ENCODE data around the gene NSG1. TPM values are rescaled to one million over a fixed set of nuclear protein-coding genes. Genes with fewer than 3 reads are reported as not detected.

Gene NSG1
- total and polyA plus RNA-seq, 2 donors (not counting 1 experiment from before 2014, with no cell fraction given), result 0.17 to 1.1 TPM

- TF ChIP-seq CTCF (conservative IDR thresholded peaks at IDR 0.05 in 1 of 2, IDR thresholded peaks at IDR 0.05 in 1 of 2; ENCODE audit: low read depth in 1 of 2, low read length in 2 of 2) (no peak), EZH2 (IDR thresholded peaks at IDR 0.05; ENCODE audit: low read length, missing control alignments) (no peak)
- H3K79me2 ChIP-seq (ENCODE audit: control insufficient read depth, insufficient read depth, low read length), result no peaks in the 10 kb centered on the region
- peaks cover 4% of the 10 kb centered on the region for H3K36me3 ChIP-seq (ENCODE audit: control insufficient read depth, insufficient read depth, low read length)
- H3K27ac ChIP-seq (ENCODE audit: insufficient read depth, low read length), result no peak overlapping the region
- H3K27me3 ChIP-seq (ENCODE audit: control insufficient read depth, insufficient read depth, low read length), result no peaks in the 10 kb centered on the region
- no peak overlapping the region for H3K9ac ChIP-seq (ENCODE audit: insufficient read depth, low read length)
- no peaks in the 10 kb centered on the region for H4K20me1 ChIP-seq (ENCODE audit: control insufficient read depth, extremely low read depth, insufficient read depth, low read length)
- H2AFZ ChIP-seq (ENCODE audit: low read length), result no peak overlapping the region
- H3K4me3 ChIP-seq (replicated peaks in 1 of 4; ENCODE audit: control extremely low read depth in 1 of 4, insufficient read depth in 1 of 4, low read depth in 3 of 4, low read length in 4 of 4), result no peak overlapping the region
- no peaks in the 10 kb centered on the region for H3K9me3 ChIP-seq (ENCODE audit: control insufficient read depth, insufficient read depth, low read depth, low read length)
- no peaks in the 10 kb centered on the region for H3K4me1 ChIP-seq (ENCODE audit: control insufficient read depth, extremely low read depth, insufficient read depth, low read length)
- peak in 1 of 2 donors; percentile 13 for DNase-seq (ENCODE audit: low read depth in 2 of 2)
- H3K4me2 ChIP-seq (ENCODE audit: extremely low read depth, insufficient read depth, low read length), result no peak overlapping the region
Measured at GRCh38 chr4:4440333-4441061, 53.6 kb downstream of the NSG1 start.

GRCh38 chr4:4443821-4444220 lies 56.9 kb downstream of the NSG1 start:
- peak; percentile 36 to 83 for DNase-seq (ENCODE audit: low read depth in 2 of 2)
- Histone ChIP-seq H3K79me2 (ENCODE audit: control insufficient read depth, insufficient read depth, low read length) (no peaks in the 10 kb centered on the region), H3K4me1 (ENCODE audit: control insufficient read depth, extremely low read depth, insufficient read depth, low read length) (no peaks in the 10 kb centered on the region), H3K36me3 (ENCODE audit: control insufficient read depth, insufficient read depth, low read length) (no peaks in the 10 kb centered on the region), H3K9ac (ENCODE audit: insufficient read depth, low read length) (no peak overlapping the region), H3K27ac (ENCODE audit: insufficient read depth, low read length) (no peak overlapping the region), H4K20me1 (ENCODE audit: control insufficient read depth, extremely low read depth, insufficient read depth, low read length) (no peaks in the 10 kb centered on the region), H3K4me3 (replicated peaks in 1 of 4; ENCODE audit: control extremely low read depth in 1 of 4, insufficient read depth in 1 of 4, low read depth in 3 of 4, low read length in 4 of 4) (no peak overlapping the region), H3K4me2 (ENCODE audit: extremely low read depth, insufficient read depth, low read length) (no peak overlapping the region), H2AFZ (ENCODE audit: low read length) (no peak overlapping the region), H3K9me3 (ENCODE audit: control insufficient read depth, insufficient read depth, low read depth, low read length) (no peaks in the 10 kb centered on the region), H3K27me3 (ENCODE audit: control insufficient read depth, insufficient read depth, low read length) (no peaks in the 10 kb centered on the region)
- TF ChIP-seq EZH2 (IDR thresholded peaks at IDR 0.05; ENCODE audit: low read length, missing control alignments) (no peak), CTCF (conservative IDR thresholded peaks at IDR 0.05 in 1 of 2, IDR thresholded peaks at IDR 0.05 in 1 of 2; ENCODE audit: low read depth in 1 of 2, low read length in 2 of 2) (no peak)

- H3K4me3 ChIP-seq (replicated peaks in 1 of 4; ENCODE audit: control extremely low read depth in 1 of 4, insufficient read depth in 1 of 4, low read depth in 3 of 4, low read length in 4 of 4), result no peak overlapping the region
- H3K79me2 ChIP-seq (ENCODE audit: control insufficient read depth, insufficient read depth, low read length), result no peaks in the 10 kb centered on the region
- no peaks in the 10 kb centered on the region for H4K20me1 ChIP-seq (ENCODE audit: control insufficient read depth, extremely low read depth, insufficient read depth, low read length)
- TF ChIP-seq CTCF (conservative IDR thresholded peaks at IDR 0.05 in 1 of 2, IDR thresholded peaks at IDR 0.05 in 1 of 2; ENCODE audit: low read depth in 1 of 2, low read length in 2 of 2) (no peak), EZH2 (IDR thresholded peaks at IDR 0.05; ENCODE audit: low read length, missing control alignments) (no peak)
- no peak overlapping the region for H3K9ac ChIP-seq (ENCODE audit: insufficient read depth, low read length)
- H3K4me2 ChIP-seq (ENCODE audit: extremely low read depth, insufficient read depth, low read length), result no peak overlapping the region
- no peak overlapping the region for H3K27ac ChIP-seq (ENCODE audit: insufficient read depth, low read length)
- H3K9me3 ChIP-seq (ENCODE audit: control insufficient read depth, insufficient read depth, low read depth, low read length), result no peaks in the 10 kb centered on the region
- no peak overlapping the region for H2AFZ ChIP-seq (ENCODE audit: low read length)
- H3K36me3 ChIP-seq (ENCODE audit: control insufficient read depth, insufficient read depth, low read length), result no peaks in the 10 kb centered on the region
- H3K27me3 ChIP-seq (ENCODE audit: control insufficient read depth, insufficient read depth, low read length), result no peaks in the 10 kb centered on the region
- peak in 1 of 2 donors; percentile 61 for DNase-seq (ENCODE audit: low read depth in 2 of 2)
- no peaks in the 10 kb centered on the region for H3K4me1 ChIP-seq (ENCODE audit: control insufficient read depth, extremely low read depth, insufficient read depth, low read length)
Measured at GRCh38 chr4:4446434-4446833, 59.5 kb downstream of the NSG1 start.

Data from fibroblast of lung (primary cell).